Gastrocnemius medialis (tissue), 4 donors: ENCODE results near the gene BICRAL. TPM values are rescaled to one million over a fixed set of nuclear protein-coding genes. Genes with fewer than 3 reads are reported as not detected.

Experiments used
- ATAC-seq, 2 donors: fragments of 150-250 bp; one replicate each; pipeline ENCODE4 v1.9.1; 2016
- DNase-seq, 2 donors: peaks; one replicate each; pipeline ENCODE4 v3.0.0-alpha.2; 2019
- H3K27ac ChIP-seq, 4 donors: fragments of 200-600 bp; sonication (generic); 1 replicate in 1 of 4; 2 replicates in 3 of 4; pipeline ENCODE4 v1.5.1; 2016 to 2018; ENCODE audit warnings: mild to moderate bottlenecking in 2 of 4, moderate library complexity in 1 of 4
- H3K27me3 ChIP-seq, 3 donors: fragments of 200-600 bp; sonication (generic) in 2 of 3; 1 replicate in 1 of 3; 2 replicates in 2 of 3; pipeline versions ENCODE4 v1.5.1 to v1.6.0; 2016 to 2019; ENCODE audit warnings: mild to moderate bottlenecking in 1 of 3, moderate library complexity in 1 of 3
- H3K36me3 ChIP-seq, 2 donors: fragments of 200-600 bp; sonication (generic) in 1 of 2; one replicate each; pipeline ENCODE4 v1.5.1; 2017 to 2018
- H3K4me1 ChIP-seq, 2 donors: fragments of 200-600 bp; sonication (generic) in 1 of 2; one replicate each; pipeline ENCODE4 v1.5.1; 2016 to 2017; ENCODE audit warnings: mild to moderate bottlenecking in 2 of 2
- H3K4me3 ChIP-seq, 4 donors: fragments of 200-600 bp; sonication (generic) in 3 of 4; 1 replicate in 1 of 4; 2 replicates in 3 of 4; pipeline ENCODE4 v1.5.1; 2016 to 2019; ENCODE audit warnings: mild to moderate bottlenecking in 2 of 4
- H3K9me3 ChIP-seq, 3 donors: fragments of 200-600 bp; sonication (generic) in 2 of 3; 1 replicate in 1 of 3; 2 replicates in 2 of 3; pipeline ENCODE4 v1.5.1; 2016 to 2019
- CTCF ChIP-seq, 5 experiments: fragments of 450-650 bp in 3 of 5; fragments of 200-600 bp in 2 of 5; sonication (generic) in 2 of 5; IDR thresholded peaks in 4 of 5; conservative IDR thresholded peaks in 1 of 5; 1 replicate in 4 of 5; 2 replicates in 1 of 5; pipeline ENCODE4 v1.5.1; 2016 to 2019; ENCODE audit warnings: antibody characterized with exemption in 5 of 5, mild to moderate bottlenecking in 3 of 5, moderate library complexity in 3 of 5
- POLR2A ChIP-seq, 2 donors: fragments of 450-650 bp; IDR thresholded peaks; one replicate each; pipeline ENCODE4 v1.6.1; 2017; ENCODE audit warnings: antibody characterized with exemption in 2 of 2, mild to moderate bottlenecking in 2 of 2, moderate library complexity in 2 of 2
- in situ Hi-C, 4 donors: fragments of 200-750 bp; cut with MboI; loops; one replicate each; pipeline versions ENCODE4 v1.15.0 to v1.8.0; 2017; ENCODE audit warnings: low sequenced_read_pairs in 4 of 4
- intact Hi-C: fragments of 100-400 bp; cut with DNase I; formaldehyde crosslinking; loops from one replicate; pipeline ENCODE4 v1.15.1; 2023; ENCODE audit warnings: low total_unique reads
- total RNA-seq, 4 donors: library from RNA; depleted of rRNA; stranded (reverse); fragments of >200 nt; gene quantifications; one replicate each; pipeline versions ENCODE4 v1.1.0 to v1.2.3, GENCODE V29; 2016

BICRAL gene
- total RNA-seq, 4 donors from 2014 or later, result 7.9 to 10.2 (median 9.7) TPM

- Histone ChIP-seq H3K27me3 (no peaks in the 10 kb centered on the region), H3K9me3 (no peaks in the 10 kb centered on the region), H3K4me1 (peaks cover 4 to 10% of the 10 kb centered on the region in 2 donors), H3K36me3 (no peaks in the 10 kb centered on the region), H3K27ac (peak overlapping the region; percentile 67 to 80 (median 72)), H3K4me3 (no peak overlapping the region)
- intact Hi-C loops (no loop called here), in situ Hi-C loops (no loop called here)
- DNase-seq (no peak), ATAC-seq (no peak)
- TF ChIP-seq CTCF (IDR thresholded peaks at IDR 0.05 in 4 of 5, conservative IDR thresholded peaks at IDR 0.05 in 1 of 5), result no peak
- no peak for TF ChIP-seq POLR2A (IDR thresholded peaks at IDR 0.05)
These were observed 16.8 kb upstream of the BICRAL start for GRCh38 chr6:42764911-42765648.

GRCh38 chr6:42766163-42766670 is 15.6 kb upstream of the BICRAL start:
- H3K27ac ChIP-seq, result peak overlapping the region; percentile 67 to 80 (median 72)
- peak; percentile 39 to 76 for DNase-seq
- peak; percentile 95 to 96 for ATAC-seq
- no peak overlapping the region for H3K4me3 ChIP-seq
- TF ChIP-seq CTCF (IDR thresholded peaks at IDR 0.05 in 4 of 5, conservative IDR thresholded peaks at IDR 0.05 in 1 of 5) (no peak), POLR2A (IDR thresholded peaks at IDR 0.05) (no peak)
- H3K4me1 ChIP-seq, result peaks cover 4 to 10% of the 10 kb centered on the region in 2 donors
- H3K9me3 ChIP-seq, result no peaks in the 10 kb centered on the region
- no peaks in the 10 kb centered on the region for H3K36me3 ChIP-seq
- intact Hi-C loops, result loop anchor here (2.0 kb wide), 1 partner anchor 19 kb away; the partner anchor contains the start of gene TBCC
- H3K27me3 ChIP-seq, result no peaks in the 10 kb centered on the region
- in situ Hi-C loops, result no loop called here

- no peak for ATAC-seq
- intact Hi-C loops (no loop called here), in situ Hi-C loops (no loop called here)
- TF ChIP-seq POLR2A (IDR thresholded peaks at IDR 0.05), result no peak
- no peak for TF ChIP-seq CTCF (IDR thresholded peaks at IDR 0.05 in 4 of 5, conservative IDR thresholded peaks at IDR 0.05 in 1 of 5)
- H3K9me3 ChIP-seq, result no peaks in the 10 kb centered on the region
- H3K36me3 ChIP-seq, result no peaks in the 10 kb centered on the region
- H3K4me1 ChIP-seq, result peaks cover 4 to 10% of the 10 kb centered on the region in 2 donors
- H3K27me3 ChIP-seq, result no peaks in the 10 kb centered on the region
- H3K27ac ChIP-seq, result no peak overlapping the region
- H3K4me3 ChIP-seq, result no peak overlapping the region
- DNase-seq, result no peak
These were observed 12.8 kb upstream of the BICRAL start for GRCh38 chr6:42769051-42769450.

GRCh38 chr6:42769836-42770235 is 12.0 kb upstream of the BICRAL start:
- ATAC-seq (no peak), DNase-seq (no peak)
- Histone ChIP-seq H3K9me3 (no peaks in the 10 kb centered on the region), H3K27me3 (no peaks in the 10 kb centered on the region), H3K36me3 (no peaks in the 10 kb centered on the region), H3K4me1 (peaks cover 4 to 10% of the 10 kb centered on the region in 2 donors), H3K4me3 (no peak overlapping the region), H3K27ac (no peak overlapping the region)
- intact Hi-C loops (no loop called here), in situ Hi-C loops (no loop called here)
- no peak for TF ChIP-seq CTCF (IDR thresholded peaks at IDR 0.05 in 4 of 5, conservative IDR thresholded peaks at IDR 0.05 in 1 of 5)
- TF ChIP-seq POLR2A (IDR thresholded peaks at IDR 0.05), result no peak
